Esophagus squamous epithelium (tissue), 4 donors: Measurements from ENCODE around the gene ITIH4.

ENCODE experiments used
- CTCF ChIP-seq, 6 experiments: fragments of 450-650 bp in 4 of 6; fragments of 200-600 bp in 2 of 6; sonication (generic) in 2 of 6; IDR thresholded peaks; one replicate each; pipeline ENCODE4 v1.5.1; 2016 to 2019; ENCODE audit warnings: antibody characterized with exemption in 6 of 6, mild to moderate bottlenecking in 4 of 6, moderate library complexity in 4 of 6
- POLR2A ChIP-seq, 4 donors: fragments of 450-650 bp; IDR thresholded peaks; one replicate each; pipeline ENCODE4 v1.6.1; 2017; ENCODE audit warnings: antibody characterized with exemption in 4 of 4, mild to moderate bottlenecking in 4 of 4, moderate library complexity in 3 of 4

DNA sequence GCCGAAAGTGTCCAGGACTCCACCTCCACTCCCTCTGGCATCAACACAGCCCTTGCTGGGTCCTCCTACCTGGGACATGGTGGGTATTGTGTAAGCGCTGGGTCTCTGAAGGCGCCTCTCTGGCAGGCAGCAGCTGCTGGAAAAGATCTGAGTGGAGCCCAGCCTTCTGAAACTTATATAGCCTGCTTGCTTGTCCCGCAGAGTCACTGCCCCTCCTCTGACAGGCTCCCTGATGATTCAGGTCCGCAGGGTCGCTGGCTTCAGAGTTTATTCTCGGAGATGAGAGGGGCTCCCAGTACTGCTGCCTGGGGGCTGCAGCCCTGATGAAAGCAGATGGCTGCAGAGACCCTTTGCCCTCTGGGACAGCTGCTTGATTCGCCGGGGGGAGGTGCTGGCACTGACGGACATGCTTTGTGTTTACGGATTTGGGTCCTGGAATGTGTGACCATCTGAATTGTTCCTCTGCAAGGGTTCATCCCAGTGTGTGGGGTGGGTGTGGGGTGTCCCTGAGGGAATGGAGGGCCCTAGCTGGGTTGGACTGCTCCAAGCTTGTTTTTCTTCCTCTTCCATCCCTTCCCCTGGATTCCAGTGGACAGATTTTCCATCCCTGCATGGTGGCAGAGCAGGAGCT is 4.5 kb upstream of the ITIH4 start, which contains the start of gene MUSTN1:
- TF ChIP-seq CTCF (IDR thresholded peaks at IDR 0.05) (no peak), POLR2A (IDR thresholded peaks at IDR 0.05) (no peak)
